GM12878 (cell line): Measurements from ENCODE around the gene COL26A1.

Experiments
- BCL3 ChIP-seq: IDR thresholded peaks from 2 replicates; pipeline ENCODE4 v1.6.1; 2011; ENCODE audit warnings: borderline replicate concordance, low read depth, mild to moderate bottlenecking, moderate library complexity, low read length; ENCODE audit not compliant: insufficient read depth, poor library complexity, severe bottlenecking
- HCFC1 ChIP-seq: fragments of 150-350 bp; IDR thresholded peaks from 2 replicates; pipeline ENCODE4 v1.6.1; 2014; ENCODE audit warnings: low read length
- JUND ChIP-seq: IDR thresholded peaks from 2 replicates; pipeline ENCODE4 v1.6.1; 2012; ENCODE audit warnings: low read depth, mild to moderate bottlenecking, low read length, improper control_type of control experiment, moderate library complexity
- MYC ChIP-seq: IDR thresholded peaks from 2 replicates; pipeline ENCODE4 v1.6.1; 2011; ENCODE audit warnings: mild to moderate bottlenecking, low read length, moderate library complexity, inconsistent platforms; ENCODE audit not compliant: insufficient read depth, insufficient replicate concordance, insufficient read length, severe bottlenecking
- REST ChIP-seq: IDR thresholded peaks from 2 replicates; pipeline ENCODE4 v1.6.1; 2012; ENCODE audit warnings: mild to moderate bottlenecking, low read depth, low read length
- SMARCA5 ChIP-seq: fragments of 450-650 bp; IDR thresholded peaks from 2 replicates; pipeline ENCODE4 v1.6.1; 2017; ENCODE audit warnings: mild to moderate bottlenecking
- SRF ChIP-seq, 2 experiments: IDR thresholded peaks; 2 replicates each; pipeline ENCODE4 v1.6.1; 2011; ENCODE audit warnings: low read depth in 2 of 2, low read length in 2 of 2, mild to moderate bottlenecking in 1 of 2, moderate library complexity in 1 of 2
- TBL1XR1 ChIP-seq: IDR thresholded peaks from 2 replicates; pipeline ENCODE4 v1.6.1; 2012; ENCODE audit warnings: low read depth, low read length, improper control_type of control experiment
- ZNF687 ChIP-seq: fragments of 450-650 bp; IDR thresholded peaks from 2 replicates; pipeline ENCODE4 v1.6.1; 2017; ENCODE audit warnings: mild to moderate bottlenecking, moderate library complexity
- ZZZ3 ChIP-seq: IDR thresholded peaks from 2 replicates; pipeline ENCODE4 v1.6.1; 2011; ENCODE audit warnings: low read depth; ENCODE audit not compliant: control insufficient read depth, insufficient read length
- TF ChIP-seq, protein P1 (sequence below): IDR thresholded peaks from 2 replicates; pipeline ENCODE4 v1.6.1; 2012; ENCODE audit warnings: low read depth, low read length, improper control_type of control experiment
- TF ChIP-seq, protein P2 (sequence below), 3 experiments: IDR thresholded peaks in 2 of 3; conservative IDR thresholded peaks in 1 of 3; 2 replicates each; pipeline ENCODE4 v1.5.1; 2011; ENCODE audit warnings: low read depth in 3 of 3, low read length in 3 of 3, mild to moderate bottlenecking in 3 of 3, control low read depth in 2 of 3, moderate library complexity in 2 of 3, inconsistent platforms in 1 of 3, mixed read lengths in 1 of 3; ENCODE audit not compliant: control insufficient read depth in 2 of 3, insufficient read depth in 1 of 3; ENCODE audit errors: extremely low read depth in 1 of 3

- TF ChIP-seq, protein P1, sequence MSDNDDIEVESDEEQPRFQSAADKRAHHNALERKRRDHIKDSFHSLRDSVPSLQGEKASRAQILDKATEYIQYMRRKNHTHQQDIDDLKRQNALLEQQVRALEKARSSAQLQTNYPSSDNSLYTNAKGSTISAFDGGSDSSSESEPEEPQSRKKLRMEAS: no peak
- TF ChIP-seq MYC: no peak
- TF ChIP-seq, protein P2, sequence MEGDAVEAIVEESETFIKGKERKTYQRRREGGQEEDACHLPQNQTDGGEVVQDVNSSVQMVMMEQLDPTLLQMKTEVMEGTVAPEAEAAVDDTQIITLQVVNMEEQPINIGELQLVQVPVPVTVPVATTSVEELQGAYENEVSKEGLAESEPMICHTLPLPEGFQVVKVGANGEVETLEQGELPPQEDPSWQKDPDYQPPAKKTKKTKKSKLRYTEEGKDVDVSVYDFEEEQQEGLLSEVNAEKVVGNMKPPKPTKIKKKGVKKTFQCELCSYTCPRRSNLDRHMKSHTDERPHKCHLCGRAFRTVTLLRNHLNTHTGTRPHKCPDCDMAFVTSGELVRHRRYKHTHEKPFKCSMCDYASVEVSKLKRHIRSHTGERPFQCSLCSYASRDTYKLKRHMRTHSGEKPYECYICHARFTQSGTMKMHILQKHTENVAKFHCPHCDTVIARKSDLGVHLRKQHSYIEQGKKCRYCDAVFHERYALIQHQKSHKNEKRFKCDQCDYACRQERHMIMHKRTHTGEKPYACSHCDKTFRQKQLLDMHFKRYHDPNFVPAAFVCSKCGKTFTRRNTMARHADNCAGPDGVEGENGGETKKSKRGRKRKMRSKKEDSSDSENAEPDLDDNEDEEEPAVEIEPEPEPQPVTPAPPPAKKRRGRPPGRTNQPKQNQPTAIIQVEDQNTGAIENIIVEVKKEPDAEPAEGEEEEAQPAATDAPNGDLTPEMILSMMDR (IDR thresholded peaks at IDR 0.05 in 2 of 3, conservative IDR thresholded peaks at IDR 0.05 in 1 of 3; ENCODE audit: control insufficient read depth in 2 of 3, extremely low read depth in 1 of 3, insufficient read depth in 1 of 3, low read depth in 3 of 3, low read length in 3 of 3): no peak
- no peak for TF ChIP-seq SRF (IDR thresholded peaks at IDR 0.05; ENCODE audit: low read depth in 2 of 2, low read length in 2 of 2)
- TF ChIP-seq SMARCA5: no peak
- no peak for TF ChIP-seq ZZZ3
- TF ChIP-seq TBL1XR1: no peak
- TF ChIP-seq REST: no peak
- no peak for TF ChIP-seq HCFC1
- TF ChIP-seq ZNF687: no peak
- TF ChIP-seq JUND: no peak
- TF ChIP-seq BCL3: no peak
Measured at GRCh38 chr7:101581891-101582290, 219.2 kb downstream of the COL26A1 start.
